Uterus (tissue), 2 donors: ENCODE results near the gene PLCL1.

Source experiments
- POLR2A ChIP-seq, 2 donors: fragments of 450-650 bp; IDR thresholded peaks; one replicate each; pipeline ENCODE4 v1.6.1; 2016; ENCODE audit warnings: antibody characterized with exemption in 2 of 2, mild to moderate bottlenecking in 1 of 2, moderate library complexity in 1 of 2
- TF ChIP-seq, protein P1 (sequence below), 4 experiments: fragments of 200-600 bp in 2 of 4; fragments of 450-650 bp in 2 of 4; sonication (generic) in 2 of 4; IDR thresholded peaks; one replicate each; pipeline ENCODE4 v1.5.1; 2016 to 2019; ENCODE audit warnings: antibody characterized with exemption in 4 of 4, mild to moderate bottlenecking in 2 of 4, moderate library complexity in 1 of 4

GRCh38 chr2:197883354-197884032 lies 79.1 kb downstream of the PLCL1 start:
- TF ChIP-seq, protein P1, sequence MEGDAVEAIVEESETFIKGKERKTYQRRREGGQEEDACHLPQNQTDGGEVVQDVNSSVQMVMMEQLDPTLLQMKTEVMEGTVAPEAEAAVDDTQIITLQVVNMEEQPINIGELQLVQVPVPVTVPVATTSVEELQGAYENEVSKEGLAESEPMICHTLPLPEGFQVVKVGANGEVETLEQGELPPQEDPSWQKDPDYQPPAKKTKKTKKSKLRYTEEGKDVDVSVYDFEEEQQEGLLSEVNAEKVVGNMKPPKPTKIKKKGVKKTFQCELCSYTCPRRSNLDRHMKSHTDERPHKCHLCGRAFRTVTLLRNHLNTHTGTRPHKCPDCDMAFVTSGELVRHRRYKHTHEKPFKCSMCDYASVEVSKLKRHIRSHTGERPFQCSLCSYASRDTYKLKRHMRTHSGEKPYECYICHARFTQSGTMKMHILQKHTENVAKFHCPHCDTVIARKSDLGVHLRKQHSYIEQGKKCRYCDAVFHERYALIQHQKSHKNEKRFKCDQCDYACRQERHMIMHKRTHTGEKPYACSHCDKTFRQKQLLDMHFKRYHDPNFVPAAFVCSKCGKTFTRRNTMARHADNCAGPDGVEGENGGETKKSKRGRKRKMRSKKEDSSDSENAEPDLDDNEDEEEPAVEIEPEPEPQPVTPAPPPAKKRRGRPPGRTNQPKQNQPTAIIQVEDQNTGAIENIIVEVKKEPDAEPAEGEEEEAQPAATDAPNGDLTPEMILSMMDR (IDR thresholded peaks at IDR 0.05): no peak
- no peak for TF ChIP-seq POLR2A (IDR thresholded peaks at IDR 0.05)
